GM23248 (cell line): ENCODE results near the gene MKS1.

Source experiments
- EZH2 ChIP-seq: fragments of 200-600 bp; sonication (generic); IDR thresholded peaks from 2 replicates; pipeline ENCODE4 v1.6.1; 2018; ENCODE audit warnings: antibody characterized with exemption, mild to moderate bottlenecking; ENCODE audit not compliant: insufficient read depth, poor library complexity, severe bottlenecking
- EZH2phosphoT487 ChIP-seq: fragments of 200-600 bp; sonication (generic); IDR thresholded peaks from 2 replicates; pipeline ENCODE4 v1.6.1; 2018; ENCODE audit warnings: antibody characterized with exemption, moderate library complexity, mild to moderate bottlenecking, low read depth; ENCODE audit not compliant: insufficient read depth

DNA sequence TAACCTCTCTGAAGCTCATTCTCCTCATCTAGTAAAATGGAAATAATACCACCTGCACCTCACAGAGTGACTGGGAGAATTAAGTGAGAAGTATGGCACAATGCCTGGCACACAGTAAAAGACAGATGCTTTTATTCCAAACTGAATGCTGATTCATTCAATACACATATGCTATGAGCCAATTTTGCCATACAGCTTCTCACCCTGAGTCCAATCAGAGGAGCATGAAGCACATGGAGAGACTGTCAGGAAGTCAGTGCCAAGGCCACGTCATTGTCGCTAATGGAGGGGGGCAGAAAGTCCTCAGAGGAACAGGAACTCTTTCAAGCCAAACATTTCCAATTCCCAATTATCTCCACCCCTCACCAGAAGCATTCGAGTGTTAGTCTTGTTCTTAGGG lies 11.6 kb downstream of the MKS1 start:
- TF ChIP-seq EZH2 = no peak
- no peak for TF ChIP-seq EZH2phosphoT487
